Ovary (tissue), 9 donors: ENCODE results near the gene SPAG9. TPM values are rescaled to one million over a fixed set of nuclear protein-coding genes. Genes with fewer than 3 reads are reported as not detected.

ENCODE experiments used
- DNase-seq, 5 donors: peaks; one replicate each; pipeline ENCODE4 v3.0.0-alpha.2; 2019 to 2020
- H3K27ac ChIP-seq, 2 donors: fragments of 200-600 bp; one replicate each; pipeline versions ENCODE4 v1.5.1 to v1.8.0; 2019 to 2022
- H3K27me3 ChIP-seq: fragments of 200-600 bp; one replicate; pipeline ENCODE4 v1.8.0; 2022
- H3K36me3 ChIP-seq: fragments of 200-600 bp; sonication (generic); one replicate; pipeline ENCODE4 v1.5.1; 2019
- H3K4me1 ChIP-seq: one replicate; pipeline ENCODE4 v1.8.1; 2013; ENCODE audit warnings: mild to moderate bottlenecking, moderate library complexity; ENCODE audit not compliant: insufficient read depth
- H3K4me3 ChIP-seq: fragments of 200-600 bp; sonication (generic); one replicate; pipeline ENCODE4 v1.5.1; 2017
- H3K9me3 ChIP-seq, 2 donors: fragments of 200-600 bp in 1 of 2; sonication (generic) in 1 of 2; one replicate each; pipeline versions ENCODE4 v1.5.1 to v1.8.1; 2013 to 2019; ENCODE audit warnings: mild to moderate bottlenecking in 1 of 2, moderate library complexity in 1 of 2
- CTCF ChIP-seq, 3 donors: fragments of 450-650 bp in 2 of 3; fragments of 200-600 bp in 1 of 3; IDR thresholded peaks; one replicate each; pipeline versions ENCODE4 v1.5.1 to v1.8.0; 2016 to 2022; ENCODE audit warnings: antibody characterized with exemption in 3 of 3, mild to moderate bottlenecking in 1 of 3
- EP300 ChIP-seq: sonication (generic); formaldehyde crosslinking; IDR thresholded peaks from one replicate; pipeline ENCODE4 v1.6.1; 2017; ENCODE audit warnings: antibody characterized with exemption
- POLR2A ChIP-seq: fragments of 450-650 bp; IDR thresholded peaks from one replicate; pipeline ENCODE4 v1.6.1; 2017; ENCODE audit warnings: antibody characterized with exemption, mild to moderate bottlenecking, moderate library complexity
- WGBS, 3 donors: extraction: QIAGEN DNeasy Blood & Tissue Kit in 1 of 3; methylation state at CpG; one replicate each; pipeline versions ENCODE4 v1.1.5 to v1.1.7; 2013 to 2017; 5-methylcytosine and 5-hydroxymethylcytosine counted together
- intact Hi-C, 4 donors: fragments of 100-400 bp; cut with DNase I; formaldehyde crosslinking; loops; one replicate each; pipeline versions ENCODE4 v1.11.0 to v1.15.1; 2022 to 2023
- polyA plus RNA-seq, 2 donors: library from polyadenylated mRNA; stranded (reverse); fragments of 200-250 nt in 1 of 2; fragments of 350-450 nt in 1 of 2; fragmentation: Illumina TruSeq in 1 of 2; extraction: RNeasy Lipid Tissue Mini Kit (QIAGEN cat#74804) in 1 of 2; gene quantifications; one replicate each; pipeline ENCODE4 v1.2.3, GENCODE V29; 2013 to 2014
- total RNA-seq, 7 donors: library from RNA; depleted of rRNA in 2 of 7; stranded (reverse); fragments of >200 nt in 2 of 7; fragmentation: NEBNext Ultra II Directional in 3 of 7; extraction: Animal tissue kit (Norgen Biotek cat#: 25700) in 3 of 7; gene quantifications; one replicate each; pipeline versions ENCODE4 v1.1.0 to v1.2.4, GENCODE V29; 2016 to 2023
- donor health status: DM: no; HTN: no; CAD: no; lungs with moderate emphysema.
- donor health status: DM: no; HTN: no; CAD: no.
- donor health status: Bipolar disorder and iron deficiency.
- donor health status: DM: yes; HTN: yes; CAD: no.
- donor health status: DM: no; HTN: no; CAD: no.
- donor health status: DM: yes; HTN: yes; CAD: no.

Gene SPAG9
- total and polyA plus RNA-seq, 9 donors, result 28.8 to 103 (median 79.4) TPM

GRCh38 chr17:51166198-51166986, 45.7 kb upstream of the SPAG9 start, which contains the start of gene NME2:
NME2 (plus strand) TSS chr17:51166411; CDS start chr17:51166831, 420 bp downstream.
- peak; percentile 88 to 94 (median 90) for DNase-seq
- peak within 1 kb of the TSS; percentile 58 to 94 for H3K27ac ChIP-seq
- H3K4me3 ChIP-seq, result peak within 1 kb of the TSS; percentile 73
- no peaks in the 10 kb centered on the region for H3K36me3 ChIP-seq
- H3K27me3 ChIP-seq, result no peaks in the 10 kb centered on the region
- 0% methylated on average over 42 to 98 of the region's 98 CpGs for WGBS, 3 donors
- peaks cover 6% of the 10 kb centered on the region for H3K4me1 ChIP-seq
- intact Hi-C loops, result no loop called here
- H3K9me3 ChIP-seq, result no peaks in the 10 kb centered on the region
- TF ChIP-seq CTCF (IDR thresholded peaks at IDR 0.05) (no peak), EP300 (no peak), POLR2A (peak; percentile 45)

GRCh38 chr17:51165680-51166197, 45.1 kb upstream of the SPAG9 start:
- 7 to 9% (median 8%) methylated on average over 21 of the region's 21 CpGs for WGBS, 3 donors
- peak in 1 of 5 donors; percentile 51 for DNase-seq
- Histone ChIP-seq H3K4me3 (peak overlapping the region; percentile 73), H3K27me3 (no peaks in the 10 kb centered on the region), H3K27ac (peak overlapping the region in 1 of 2 donors; percentile 94), H3K9me3 (no peaks in the 10 kb centered on the region), H3K4me1 (peaks cover 6% of the 10 kb centered on the region), H3K36me3 (no peaks in the 10 kb centered on the region)
- TF ChIP-seq POLR2A (no peak), CTCF (IDR thresholded peaks at IDR 0.05) (no peak), EP300 (no peak)
- intact Hi-C loops, result no loop called here

GRCh38 chr17:51164911-51165679, 44.4 kb upstream of the SPAG9 start:
- TF ChIP-seq EP300 (no peak), CTCF (IDR thresholded peaks at IDR 0.05) (no peak), POLR2A (no peak)

GRCh38 chr17:51161541-51161940, 40.9 kb upstream of the SPAG9 start:
- TF ChIP-seq POLR2A, result no peak
- TF ChIP-seq EP300, result no peak
- no peak for TF ChIP-seq CTCF (IDR thresholded peaks at IDR 0.05)
- no peaks in the 10 kb centered on the region for H3K9me3 ChIP-seq
- no peak overlapping the region for H3K27ac ChIP-seq
- no peak overlapping the region for H3K4me3 ChIP-seq
- no peak for DNase-seq
- H3K4me1 ChIP-seq, result peaks cover 3% of the 10 kb centered on the region
- 73 to 89% (median 87%) methylated on average over 3 of the region's 3 CpGs for WGBS, 3 donors
- intact Hi-C loops, result no loop called here
- H3K36me3 ChIP-seq, result no peaks in the 10 kb centered on the region
- no peaks in the 10 kb centered on the region for H3K27me3 ChIP-seq

More at GRCh38 chr17:51164911-51165679, 44.4 kb upstream of the SPAG9 start:
- 58 to 63% (median 63%) methylated on average over 16 of the region's 16 CpGs for WGBS, 3 donors
- Histone ChIP-seq H3K27ac (peak overlapping the region in 1 of 2 donors; percentile 94), H3K36me3 (no peaks in the 10 kb centered on the region), H3K27me3 (no peaks in the 10 kb centered on the region), H3K9me3 (no peaks in the 10 kb centered on the region), H3K4me1 (peaks cover 6% of the 10 kb centered on the region), H3K4me3 (peak overlapping the region; percentile 73)
- peak in 3 of 5 donors; percentile 20 to 58 (median 44) for DNase-seq
- intact Hi-C loops, result no loop called here
